ENCODE results near the gene TUBA4A.

Gene TUBA4A

DNA sequence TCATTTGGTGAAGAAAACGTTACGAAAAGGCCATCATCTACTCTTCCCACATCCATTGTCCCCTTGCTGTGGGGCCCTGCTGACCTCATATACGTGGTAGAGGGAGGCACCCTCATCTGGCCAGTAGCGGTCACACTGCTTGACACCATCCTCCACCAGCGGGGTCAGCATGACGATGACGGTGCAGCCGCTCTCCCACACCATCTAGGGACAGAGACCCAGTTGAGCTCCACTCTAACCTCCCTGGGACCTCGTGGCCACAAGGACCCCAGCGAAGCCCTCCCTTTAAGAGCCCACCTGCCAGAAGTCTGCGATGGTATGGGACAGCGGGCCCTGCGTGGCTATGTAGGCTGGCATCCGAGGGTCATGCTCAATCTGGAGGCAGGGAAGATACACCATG, 42.4 kb upstream of the TUBA4A start:
- TF ChIP-seq, protein P1, sequence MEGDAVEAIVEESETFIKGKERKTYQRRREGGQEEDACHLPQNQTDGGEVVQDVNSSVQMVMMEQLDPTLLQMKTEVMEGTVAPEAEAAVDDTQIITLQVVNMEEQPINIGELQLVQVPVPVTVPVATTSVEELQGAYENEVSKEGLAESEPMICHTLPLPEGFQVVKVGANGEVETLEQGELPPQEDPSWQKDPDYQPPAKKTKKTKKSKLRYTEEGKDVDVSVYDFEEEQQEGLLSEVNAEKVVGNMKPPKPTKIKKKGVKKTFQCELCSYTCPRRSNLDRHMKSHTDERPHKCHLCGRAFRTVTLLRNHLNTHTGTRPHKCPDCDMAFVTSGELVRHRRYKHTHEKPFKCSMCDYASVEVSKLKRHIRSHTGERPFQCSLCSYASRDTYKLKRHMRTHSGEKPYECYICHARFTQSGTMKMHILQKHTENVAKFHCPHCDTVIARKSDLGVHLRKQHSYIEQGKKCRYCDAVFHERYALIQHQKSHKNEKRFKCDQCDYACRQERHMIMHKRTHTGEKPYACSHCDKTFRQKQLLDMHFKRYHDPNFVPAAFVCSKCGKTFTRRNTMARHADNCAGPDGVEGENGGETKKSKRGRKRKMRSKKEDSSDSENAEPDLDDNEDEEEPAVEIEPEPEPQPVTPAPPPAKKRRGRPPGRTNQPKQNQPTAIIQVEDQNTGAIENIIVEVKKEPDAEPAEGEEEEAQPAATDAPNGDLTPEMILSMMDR (IDR thresholded peaks at IDR 0.05), result no peak

DNA sequence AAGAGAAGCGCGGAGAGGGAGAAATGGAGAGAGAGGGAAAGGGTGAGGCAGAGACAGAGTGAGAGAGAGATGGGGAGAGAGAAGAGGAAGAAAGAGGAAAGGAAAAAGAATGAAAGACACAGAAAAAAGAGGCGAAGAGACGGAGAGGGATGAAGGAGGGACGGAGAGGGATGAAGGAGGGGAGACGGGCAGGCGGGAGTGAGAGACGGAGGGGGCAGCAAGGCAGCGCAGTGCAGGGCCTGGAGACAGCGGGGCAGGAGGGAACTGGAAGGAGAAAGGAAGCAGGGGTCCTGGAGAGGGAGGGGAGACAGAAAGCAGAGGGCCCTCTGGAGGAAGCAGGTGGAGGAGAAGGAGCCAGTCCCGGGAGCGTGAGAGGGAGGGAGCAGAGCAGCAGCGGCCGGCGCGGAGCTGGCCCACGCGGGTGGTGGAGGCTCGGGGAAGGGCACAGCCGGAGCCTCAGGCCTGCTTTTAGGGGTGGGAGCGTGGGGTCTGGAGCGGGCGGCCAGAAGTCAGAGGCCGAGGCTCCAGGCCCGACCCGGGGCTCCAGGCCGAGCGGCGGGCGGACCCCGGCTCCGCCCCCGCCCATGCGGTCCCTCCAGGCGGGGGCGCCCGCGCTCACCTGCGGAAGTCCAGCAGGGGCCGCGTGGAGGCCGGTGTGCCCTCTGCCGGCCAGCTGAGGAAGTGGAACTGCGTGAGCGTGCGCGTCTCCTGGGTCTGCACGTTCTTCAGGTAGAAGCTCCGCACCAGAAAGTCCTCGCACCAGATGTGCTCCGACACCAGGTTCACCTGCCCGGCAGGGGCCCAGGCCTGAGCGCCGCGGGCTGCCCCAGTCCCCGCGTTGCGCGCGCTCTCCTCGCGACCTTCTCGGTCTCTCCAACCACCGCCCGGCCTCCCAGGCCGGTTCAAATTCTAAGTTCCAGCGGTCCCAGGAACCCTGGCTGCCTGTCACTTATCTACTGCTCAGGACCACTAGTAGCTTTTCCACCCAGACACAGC, 40.9 kb upstream of the TUBA4A start:
- TF ChIP-seq, protein P1 (IDR thresholded peaks at IDR 0.05), result peak; percentile 94

DNA sequence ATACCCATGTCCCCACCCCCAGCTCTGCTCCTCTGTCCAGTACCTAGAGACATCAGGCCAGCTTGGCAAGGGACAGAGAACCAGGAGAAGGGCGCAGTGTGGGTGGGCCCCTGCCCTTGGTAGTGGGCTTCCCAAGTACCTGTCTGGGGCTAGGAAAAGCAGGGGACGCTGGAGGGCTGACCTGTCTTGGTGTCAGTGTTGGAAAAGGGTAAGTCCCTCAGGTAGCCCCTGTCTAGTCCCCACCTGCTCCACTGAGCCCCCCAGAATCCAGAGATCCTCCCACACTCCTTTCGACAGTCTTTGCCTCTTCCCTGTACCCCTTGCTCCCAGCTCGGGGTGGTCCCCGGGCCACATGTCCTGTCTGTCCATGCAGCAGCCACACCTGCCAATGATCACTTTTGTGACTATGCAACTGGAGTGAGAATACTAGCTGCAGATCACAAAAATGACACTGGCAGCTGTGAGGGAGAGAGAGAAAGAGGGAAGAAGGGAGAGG, 40.1 kb upstream of the TUBA4A start:
- TF ChIP-seq, protein P1 (IDR thresholded peaks at IDR 0.05), result no peak

GRCh38 chr2:219292616-219293015, 38.9 kb upstream of the TUBA4A start:
- TF ChIP-seq, protein P1 (IDR thresholded peaks at IDR 0.05), result no peak

DNA sequence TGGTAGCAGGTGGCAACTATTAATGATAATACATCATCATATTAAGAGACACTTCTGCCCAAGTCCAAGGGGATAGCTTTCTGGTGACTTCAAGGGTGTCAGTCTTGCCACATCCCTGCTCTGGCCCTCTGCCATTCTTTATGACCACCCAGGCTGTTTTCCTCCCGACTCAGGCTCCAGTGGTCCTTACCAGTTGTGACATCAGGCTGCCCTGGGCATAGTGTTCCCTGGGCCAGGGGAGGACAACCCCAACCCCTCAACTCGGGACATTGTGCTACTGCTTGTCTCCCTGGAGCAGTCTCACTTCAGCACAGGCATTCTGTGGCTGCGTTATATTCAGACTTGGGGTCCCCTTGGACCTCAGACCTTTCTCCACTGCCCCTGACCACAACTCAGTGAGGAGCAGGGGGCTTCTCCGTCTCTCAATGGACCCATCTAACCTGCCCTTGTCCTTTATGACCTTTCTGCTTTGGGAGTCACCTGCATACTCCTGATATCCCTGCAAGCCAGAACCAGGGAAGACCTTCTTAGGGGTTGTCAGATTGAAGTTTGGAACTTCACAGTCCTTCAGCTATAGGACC, 38.3 kb upstream of the TUBA4A start:
- TF ChIP-seq, protein P1 (IDR thresholded peaks at IDR 0.05), result no peak

DNA sequence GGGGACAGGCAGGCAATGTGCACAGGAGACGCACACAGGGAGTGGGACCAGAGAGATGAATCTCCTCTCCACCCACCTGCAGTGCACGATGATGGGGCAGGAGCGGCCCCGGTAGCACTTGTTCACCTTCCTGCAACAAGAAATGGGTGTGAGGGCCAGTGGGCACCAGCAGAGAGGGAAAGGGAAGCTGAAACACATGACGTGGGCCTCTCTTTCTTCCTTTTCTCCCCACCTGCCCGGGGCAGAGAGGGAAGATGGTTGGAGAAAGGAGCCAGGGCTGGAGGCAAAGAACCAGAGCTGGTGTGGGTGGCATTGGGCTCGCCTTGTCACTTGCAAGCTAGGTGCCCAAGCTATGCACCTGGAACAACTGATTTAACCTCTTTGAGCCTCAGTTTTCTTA, 37.7 kb upstream of the TUBA4A start:
- TF ChIP-seq, protein P1 (IDR thresholded peaks at IDR 0.05), result no peak

- TF ChIP-seq, protein P1 (IDR thresholded peaks at IDR 0.05), result no peak
Observed at GRCh38 chr2:219290381-219291171, 36.9 kb upstream of the TUBA4A start.
